K562 (cell line): ENCODE data around the gene AHCYL2. TPM values are rescaled to one million over a fixed set of nuclear protein-coding genes. Genes with fewer than 3 reads are reported as not detected.

Source experiments
- ATAC-seq: fragments of 200-7000 bp; cut with Tn5 transposase; 3 replicates; pipeline ENCODE4 v1.9.1; 2020; ENCODE audit warnings: moderate library complexity
- BruUV-seq: library from RNA; stranded (reverse); fragments of 400-500 nt; replicated peaks from 2 replicates; lab custom pipeline; 2021; lab: Mats Ljungman, UMichigan
- CTCF ChIA-PET: fragments of 300-600 bp; formaldehyde crosslinking; extraction: SDS; loops from one replicate; lab custom pipeline; 2021; ENCODE audit warnings: low intra/inter-chr PET ratio; lab: Yijun Ruan, JAX
- POLR2A ChIA-PET: fragments of 300-600, 350-650 bp; sonication (Branson Sonifier 250); formaldehyde crosslinking; extraction: SDS; loops from one replicate; lab custom pipeline; 2021; ENCODE audit warnings: antibody characterized with exemption, inconsistent platforms; lab: Yijun Ruan, JAX
- DNase-seq, 4 experiments: peaks; one replicate each; pipeline versions ENCODE4 v3.0.0 to v3.0.0-alpha.2; 2011 to 2018; ENCODE audit warnings: low spot score in 3 of 4, mixed read lengths in 3 of 4; ENCODE audit errors: extremely low read depth in 1 of 4
- FAIRE-seq: peaks from 2 replicates; lab custom pipeline; 2011; peaks lifted over from hg19 to GRCh38; lab: Jason Lieb, UNC
- H2AFZ ChIP-seq: 2 replicates; pipeline ENCODE4 v1.6.0; 2011; ENCODE audit warnings: low read depth, low read length, control low read depth, inconsistent platforms
- H3K27ac ChIP-seq: fragments of 200-600 bp; 3 replicates; pipeline ENCODE4 v1.8.0; 2011; ENCODE audit warnings: low read depth, mild to moderate bottlenecking, control low read depth, inconsistent platforms, low read length, moderate library complexity, mixed read lengths; ENCODE audit errors: extremely low read depth
- H3K27me3 ChIP-seq, 2 experiments: fragments of 300-600 bp in 1 of 2; 2 replicates in 1 of 2; 3 replicates in 1 of 2; pipeline versions ENCODE4 v1.6.0 to v1.8.0; 2011; ENCODE audit warnings: inconsistent platforms in 2 of 2, low read length in 2 of 2, mild to moderate bottlenecking in 1 of 2, mixed read lengths in 1 of 2, moderate library complexity in 1 of 2; ENCODE audit not compliant: control insufficient read depth in 2 of 2, insufficient read depth in 2 of 2
- H3K36me3 ChIP-seq: fragments of 300-600 bp; 3 replicates; pipeline ENCODE4 v1.8.0; 2011; ENCODE audit warnings: mild to moderate bottlenecking, low read length, inconsistent platforms; ENCODE audit not compliant: control insufficient read depth, insufficient read depth
- H3K4me1 ChIP-seq, 2 experiments: fragments of 200-600 bp in 1 of 2; replicated peaks in 1 of 2; 2 replicates in 1 of 2; 3 replicates in 1 of 2; pipeline versions ENCODE4 v1.5.1 to v1.8.0; 2011; ENCODE audit warnings: inconsistent platforms in 2 of 2, low read length in 2 of 2, mild to moderate bottlenecking in 1 of 2, mixed read lengths in 1 of 2, moderate library complexity in 1 of 2; ENCODE audit not compliant: control insufficient read depth in 2 of 2, insufficient read depth in 2 of 2
- H3K4me2 ChIP-seq: 2 replicates; pipeline ENCODE4 v1.6.1; 2011; ENCODE audit warnings: low read length, control low read depth, inconsistent platforms, mixed read lengths; ENCODE audit not compliant: insufficient read depth
- H3K4me3 ChIP-seq: fragments of 200-600 bp; sonication (generic), shearing (Covaris generic); 2 replicates; pipeline ENCODE4 v1.5.1; 2016; ENCODE audit warnings: control low read depth, inconsistent platforms
- H3K79me2 ChIP-seq: fragments of 200-600 bp; 3 replicates; pipeline ENCODE4 v1.8.0; 2011; ENCODE audit warnings: low read length, inconsistent platforms; ENCODE audit not compliant: control insufficient read depth, insufficient read depth
- H3K9ac ChIP-seq, 2 experiments: 2 replicates each; pipeline versions ENCODE4 v1.6.0 to v1.6.1; 2011; ENCODE audit warnings: low read depth in 2 of 2, low read length in 2 of 2, control low read depth in 1 of 2, inconsistent platforms in 1 of 2, mild to moderate bottlenecking in 1 of 2, mixed read lengths in 1 of 2; ENCODE audit not compliant: insufficient read depth in 1 of 2
- H3K9me1 ChIP-seq: one replicate; pipeline ENCODE4 v1.6.0; 2011; ENCODE audit warnings: inconsistent platforms, mild to moderate bottlenecking, low read length, moderate library complexity; ENCODE audit not compliant: control insufficient read depth, insufficient read depth
- H3K9me3 ChIP-seq: replicated peaks from 2 replicates; pipeline ENCODE4 v1.5.1; 2011; ENCODE audit warnings: low read depth, low read length, inconsistent platforms; ENCODE audit not compliant: control insufficient read depth, insufficient read depth
- H4K20me1 ChIP-seq: replicated peaks from 2 replicates; pipeline ENCODE4 v1.6.1; 2011; ENCODE audit warnings: low read length, inconsistent platforms, mixed read lengths; ENCODE audit not compliant: control insufficient read depth, insufficient read depth
- ERF ChIP-seq: fragments of 450-650 bp; formaldehyde crosslinking; IDR thresholded peaks from 2 replicates; pipeline ENCODE4 v1.4.0; 2020; ENCODE audit warnings: mild to moderate bottlenecking, mixed read lengths
- FOXK2 ChIP-seq, 2 experiments: fragments of 450-650 bp; IDR thresholded peaks in 1 of 2; conservative IDR thresholded peaks in 1 of 2; 2 replicates each; pipeline ENCODE4 v1.6.1; 2016; ENCODE audit warnings: low read depth in 2 of 2, mild to moderate bottlenecking in 1 of 2
- HEY1 ChIP-seq: fragments of 250-450 bp; sonication (Bioruptor Pico); IDR thresholded peaks from 2 replicates; pipeline ENCODE4 v1.5.0; 2020; ENCODE audit warnings: mild to moderate bottlenecking, moderate library complexity, borderline replicate concordance
- HNRNPUL1 ChIP-seq: fragments of 200-400 bp; formaldehyde crosslinking; IDR thresholded peaks from 2 replicates; pipeline ENCODE4 v1.6.1; 2017; ENCODE audit warnings: low read length
- KLF6 ChIP-seq: fragments of 250-450 bp; sonication (Bioruptor Pico); IDR thresholded peaks from 2 replicates; pipeline ENCODE4 v1.4.0; 2020; ENCODE audit warnings: mild to moderate bottlenecking, moderate library complexity, borderline replicate concordance
- MYC ChIP-seq, 2 experiments: fragments of 250-450 bp in 1 of 2; sonication (Bioruptor Pico) in 1 of 2; IDR thresholded peaks; 2 replicates each; pipeline versions ENCODE4 v1.5.1 to v1.6.1; 2012 to 2021; ENCODE audit warnings: low read depth in 2 of 2, borderline replicate concordance in 1 of 2, improper control_type of control experiment in 1 of 2, low read length in 1 of 2, mild to moderate bottlenecking in 1 of 2, moderate library complexity in 1 of 2
- NCOA4 ChIP-seq: fragments of 450-650 bp; IDR thresholded peaks from 2 replicates; pipeline ENCODE4 v1.6.1; 2018; ENCODE audit warnings: mild to moderate bottlenecking; ENCODE audit not compliant: partially characterized antibody
- POLR2G ChIP-seq: fragments of 200-400 bp; formaldehyde crosslinking; IDR thresholded peaks from 2 replicates; pipeline ENCODE4 v1.6.1; 2017; ENCODE audit warnings: low read depth, mild to moderate bottlenecking, antibody characterized with exemption, low read length, moderate library complexity
- PTBP1 ChIP-seq: fragments of 200-400 bp; formaldehyde crosslinking; IDR thresholded peaks from 2 replicates; pipeline ENCODE4 v1.6.1; 2017; ENCODE audit warnings: low read depth, low read length
- PTRF ChIP-seq: fragments of 450-650 bp; IDR thresholded peaks from 2 replicates; pipeline ENCODE4 v1.6.1; 2016; ENCODE audit warnings: mild to moderate bottlenecking, missing genetic modification characterization, missing compliant biosample characterization
- SIN3B ChIP-seq: fragments of 450-650 bp; IDR thresholded peaks from 2 replicates; pipeline ENCODE4 v1.6.1; 2017; ENCODE audit warnings: low read depth, mild to moderate bottlenecking, moderate library complexity
- SRSF7 ChIP-seq: fragments of 200-400 bp; formaldehyde crosslinking; optimal IDR thresholded peaks from 2 replicates; pipeline ENCODE3; 2017; ENCODE audit warnings: mild to moderate bottlenecking, low read depth, low read length
- ZNF23 ChIP-seq: fragments of 250-450 bp; sonication (Bioruptor Pico); IDR thresholded peaks from 2 replicates; pipeline ENCODE4 v1.4.0; 2020; ENCODE audit warnings: mild to moderate bottlenecking
- WGBS: fragments of 100-300 bp; shearing (Covaris generic); methylation state at CpG from one replicate; pipeline ENCODE4 v1.1.6; 2016; ENCODE audit warnings: low coverage, mixed read lengths; ENCODE audit not compliant: insufficient coverage; ENCODE audit errors: missing lambda C conversion rate; 5-methylcytosine and 5-hydroxymethylcytosine counted together
- in situ Hi-C: fragments of 300-500 bp; cut with MboI; formaldehyde crosslinking; loops from 4 replicates; pipeline ENCODE4 v1.15.0; 2018; ENCODE audit warnings: inconsistent platforms, mixed read lengths
- intact Hi-C: fragments of 100-400 bp; cut with micrococcal nuclease; formaldehyde crosslinking; loops from 2 replicates; pipeline ENCODE4 v1.14.2; 2022
- polyA plus RNA-seq, 8 experiments: library from polyadenylated mRNA; depleted of rRNA in 4 of 8; stranded (reverse) in 5 of 8; unstranded in 3 of 8; fragments of >200 nt; fragmentation: Nextera tagmentation in 2 of 8; fragmentation: Illumina TruSeq in 1 of 8; extraction: Ambion mirVana in 2 of 8; extraction: Trizol in 1 of 8; gene quantifications; 2 replicates each; pipeline versions ENCODE4 v1.2.1 to v1.2.3, GENCODE V29; 2011 to 2014; ENCODE audit warnings: inconsistent platforms in 1 of 8, missing spikeins in 1 of 8
- total RNA-seq, 7 experiments: library from RNA; depleted of rRNA in 6 of 7; stranded (reverse); fragments of >200 nt in 6 of 7; fragmentation: Illumina TruSeq in 2 of 7; extraction: Trizol in 2 of 7; gene quantifications; 2 replicates each; pipeline versions ENCODE4 v1.2.1 to v1.2.3, GENCODE V29; 2011 to 2021; ENCODE audit warnings: low replicate concordance in 1 of 7

AHCYL2 gene
- total and polyA plus RNA-seq, 9 of the 15 experiments (the other 6 are each of a cell fraction or from before 2014, with no cell fraction given), result 0.93 to 10.5 (median 5.2) TPM

GRCh38 chr7:129189661-129190310, 35.0 kb upstream of the AHCYL2 start:
- intact Hi-C loops (loop anchor here (5.0 kb wide), 1 partner anchor 77 kb away; no protein-coding TSS in a partner anchor), in situ Hi-C loops (no loop called here)
- no TSS peak for BruUV-seq
- FAIRE-seq, result no peak
- Histone ChIP-seq H3K4me2 (no peak overlapping the region), H3K36me3 (no peaks in the 10 kb centered on the region), H3K4me3 (no peak overlapping the region), H3K4me1 (peaks cover 0 to 13% of the 10 kb centered on the region in 2 experiments; a peak in 2 of 5 replicates), H3K9me1 (no peaks in the 10 kb centered on the region), H3K79me2 (no peaks in the 10 kb centered on the region), H3K9ac (no peak overlapping the region), H3K27me3 (peaks cover 65 to 68% of the 10 kb centered on the region in 2 experiments), H2AFZ (no peak overlapping the region), H3K9me3 (no peaks in the 10 kb centered on the region), H3K27ac (no peak overlapping the region), H4K20me1 (no peaks in the 10 kb centered on the region; the same call in 1 of the 2 replicates)
- POLR2A ChIA-PET, result no interaction called here
- no peak for DNase-seq
- no peak for ATAC-seq
- TF ChIP-seq SRSF7, result no peak
- no peak for TF ChIP-seq HNRNPUL1
- no peak for TF ChIP-seq HEY1
- no peak for TF ChIP-seq NCOA4
- no peak for TF ChIP-seq PTRF
- no peak for TF ChIP-seq KLF6 (CRISPR knock-in tag)
- no peak for TF ChIP-seq FOXK2 (conservative IDR thresholded peaks at IDR 0.05 in 1 of 2, IDR thresholded peaks at IDR 0.05 in 1 of 2; ENCODE audit: low read depth in 2 of 2)
- no peak for TF ChIP-seq ZNF23
- no peak for TF ChIP-seq SIN3B
- no peak for TF ChIP-seq POLR2G
- no peak for TF ChIP-seq ERF (CRISPR knock-in tag)
- TF ChIP-seq PTBP1, result no peak
- no peak for TF ChIP-seq MYC (IDR thresholded peaks at IDR 0.05; ENCODE audit: low read depth, low read length)
- no peak for TF ChIP-seq MYC (CRISPR knock-in tag; IDR thresholded peaks at IDR 0.05; ENCODE audit: borderline replicate concordance, low read depth)
- WGBS, result 5% methylated on average over 13 of the region's 13 CpGs
- CTCF ChIA-PET, result no interaction called here
